HL-60 (cell line): ENCODE results near the gene TOP3A.

ENCODE experiments used
- CTCF ChIP-seq: IDR thresholded peaks from one replicate; pipeline ENCODE4 v1.5.1; 2011; ENCODE audit warnings: low read length, control low read depth, inconsistent platforms; ENCODE audit not compliant: insufficient read depth
- POLR2AphosphoS5 ChIP-seq: IDR thresholded peaks from 2 replicates; pipeline ENCODE4 v1.6.1; 2012; ENCODE audit warnings: low read depth
- REST ChIP-seq: IDR thresholded peaks from 2 replicates; pipeline ENCODE4 v1.6.1; 2012; ENCODE audit warnings: low read depth; ENCODE audit not compliant: insufficient replicate concordance

- no peak for TF ChIP-seq CTCF
- TF ChIP-seq REST = no peak
- no peak for TF ChIP-seq POLR2AphosphoS5
These were observed 37.7 kb downstream of the TOP3A start for GRCh38 chr17:18277076-18277475.
